ENCODE results near the gene CEP97.

DNA sequence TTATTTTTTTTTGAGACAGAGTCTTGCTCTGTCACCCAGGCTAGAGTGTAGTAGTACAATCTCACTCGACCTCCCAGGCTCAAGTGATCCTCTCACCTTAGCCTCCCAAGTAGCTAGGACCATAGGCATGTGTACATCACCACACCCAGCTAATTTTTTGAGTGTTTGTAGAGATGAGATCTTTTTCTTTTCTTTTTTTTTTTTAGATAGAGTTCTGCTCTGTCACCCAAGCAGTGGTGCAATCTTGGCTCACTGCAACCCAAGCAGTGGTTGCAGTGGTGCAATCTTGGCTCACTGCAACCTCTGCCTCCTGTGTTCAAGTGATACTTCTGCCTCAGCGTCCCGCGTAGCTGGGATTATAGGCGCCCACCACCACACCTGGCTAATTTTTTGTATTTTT lies 5.2 kb downstream of the CEP97 start:
- TF ChIP-seq, protein P1, sequence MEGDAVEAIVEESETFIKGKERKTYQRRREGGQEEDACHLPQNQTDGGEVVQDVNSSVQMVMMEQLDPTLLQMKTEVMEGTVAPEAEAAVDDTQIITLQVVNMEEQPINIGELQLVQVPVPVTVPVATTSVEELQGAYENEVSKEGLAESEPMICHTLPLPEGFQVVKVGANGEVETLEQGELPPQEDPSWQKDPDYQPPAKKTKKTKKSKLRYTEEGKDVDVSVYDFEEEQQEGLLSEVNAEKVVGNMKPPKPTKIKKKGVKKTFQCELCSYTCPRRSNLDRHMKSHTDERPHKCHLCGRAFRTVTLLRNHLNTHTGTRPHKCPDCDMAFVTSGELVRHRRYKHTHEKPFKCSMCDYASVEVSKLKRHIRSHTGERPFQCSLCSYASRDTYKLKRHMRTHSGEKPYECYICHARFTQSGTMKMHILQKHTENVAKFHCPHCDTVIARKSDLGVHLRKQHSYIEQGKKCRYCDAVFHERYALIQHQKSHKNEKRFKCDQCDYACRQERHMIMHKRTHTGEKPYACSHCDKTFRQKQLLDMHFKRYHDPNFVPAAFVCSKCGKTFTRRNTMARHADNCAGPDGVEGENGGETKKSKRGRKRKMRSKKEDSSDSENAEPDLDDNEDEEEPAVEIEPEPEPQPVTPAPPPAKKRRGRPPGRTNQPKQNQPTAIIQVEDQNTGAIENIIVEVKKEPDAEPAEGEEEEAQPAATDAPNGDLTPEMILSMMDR (IDR thresholded peaks at IDR 0.05; ENCODE audit: low read depth, low read length), result no peak
- no peak for TF ChIP-seq POLR2A (IDR thresholded peaks at IDR 0.05; ENCODE audit: extremely low read depth, insufficient read length)

Data from NB4 (cell line).